ENCODE measurements around the gene PSAP. TPM values are rescaled to one million over a fixed set of nuclear protein-coding genes. Genes with fewer than 3 reads are reported as not detected.

The PSAP gene
- total RNA-seq, 2 donors from 2014 or later, result 1,144 to 1,344 TPM

GRCh38 chr10:71789871-71790270, 61.2 kb downstream of the PSAP start:
- no peak overlapping the region for H3K27ac ChIP-seq
- DNase-seq (ENCODE audit: low spot score), result no peak
- H3K9me3 ChIP-seq, result no peaks in the 10 kb centered on the region
- no peaks in the 10 kb centered on the region for H3K27me3 ChIP-seq (replicated peaks; ENCODE audit: insufficient read depth)
- 82% methylated on average over 7 of the region's 10 CpGs for WGBS
- no peaks in the 10 kb centered on the region for H3K36me3 ChIP-seq
- intact Hi-C loops (cut with DNase I), result no loop called here
- H3K4me3 ChIP-seq, result no peak overlapping the region
- no peaks in the 10 kb centered on the region for H3K4me1 ChIP-seq (replicated peaks)
- TF ChIP-seq, protein P1, sequence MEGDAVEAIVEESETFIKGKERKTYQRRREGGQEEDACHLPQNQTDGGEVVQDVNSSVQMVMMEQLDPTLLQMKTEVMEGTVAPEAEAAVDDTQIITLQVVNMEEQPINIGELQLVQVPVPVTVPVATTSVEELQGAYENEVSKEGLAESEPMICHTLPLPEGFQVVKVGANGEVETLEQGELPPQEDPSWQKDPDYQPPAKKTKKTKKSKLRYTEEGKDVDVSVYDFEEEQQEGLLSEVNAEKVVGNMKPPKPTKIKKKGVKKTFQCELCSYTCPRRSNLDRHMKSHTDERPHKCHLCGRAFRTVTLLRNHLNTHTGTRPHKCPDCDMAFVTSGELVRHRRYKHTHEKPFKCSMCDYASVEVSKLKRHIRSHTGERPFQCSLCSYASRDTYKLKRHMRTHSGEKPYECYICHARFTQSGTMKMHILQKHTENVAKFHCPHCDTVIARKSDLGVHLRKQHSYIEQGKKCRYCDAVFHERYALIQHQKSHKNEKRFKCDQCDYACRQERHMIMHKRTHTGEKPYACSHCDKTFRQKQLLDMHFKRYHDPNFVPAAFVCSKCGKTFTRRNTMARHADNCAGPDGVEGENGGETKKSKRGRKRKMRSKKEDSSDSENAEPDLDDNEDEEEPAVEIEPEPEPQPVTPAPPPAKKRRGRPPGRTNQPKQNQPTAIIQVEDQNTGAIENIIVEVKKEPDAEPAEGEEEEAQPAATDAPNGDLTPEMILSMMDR (IDR thresholded peaks at IDR 0.05), result no peak
- TF ChIP-seq POLR2AphosphoS5 (IDR thresholded peaks at IDR 0.05), result no peak
- TF ChIP-seq POLR2A (IDR thresholded peaks at IDR 0.05), result no peak

- WGBS, result 80% methylated on average over 8 of the region's 8 CpGs
- intact Hi-C loops (cut with DNase I), result no loop called here
Measured at GRCh38 chr10:71788954-71789353, 62.1 kb downstream of the PSAP start.

DNA sequence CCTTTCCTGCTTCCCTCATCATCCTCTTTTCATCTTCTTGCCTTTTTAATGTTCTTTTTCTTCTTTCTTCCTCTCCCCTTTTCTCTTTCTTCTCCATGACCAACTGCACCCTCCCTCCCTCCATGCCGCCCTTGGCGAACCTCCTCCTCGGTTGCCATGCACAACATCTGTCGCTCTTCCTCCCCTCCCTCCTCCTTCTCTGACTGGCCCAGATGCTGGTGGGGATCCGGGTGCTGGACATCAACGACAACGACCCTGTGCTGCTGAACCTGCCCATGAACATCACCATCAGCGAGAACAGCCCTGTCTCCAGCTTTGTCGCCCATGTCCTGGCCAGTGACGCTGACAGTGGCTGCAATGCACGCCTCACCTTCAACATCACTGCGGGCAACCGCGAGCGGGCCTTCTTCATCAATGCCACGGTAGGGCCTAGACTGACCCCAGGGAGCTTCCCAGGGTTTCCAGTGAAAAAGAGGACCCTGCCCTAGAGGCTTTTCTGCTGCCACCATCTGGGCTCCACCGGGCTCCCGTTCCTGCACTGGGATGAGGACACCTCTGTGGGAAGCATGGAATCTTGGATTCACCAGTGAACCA, 66.3 kb downstream of the PSAP start:
- H3K9me3 ChIP-seq, result no peaks in the 10 kb centered on the region
- WGBS, result 90% methylated on average over 17 of the region's 18 CpGs
- H3K27me3 ChIP-seq (replicated peaks; ENCODE audit: insufficient read depth), result no peaks in the 10 kb centered on the region
- no peak overlapping the region for H3K27ac ChIP-seq
- TF ChIP-seq POLR2A (IDR thresholded peaks at IDR 0.05) (no peak), POLR2AphosphoS5 (IDR thresholded peaks at IDR 0.05) (no peak)
- TF ChIP-seq, protein P1 (IDR thresholded peaks at IDR 0.05), result no peak
- H3K4me1 ChIP-seq (replicated peaks), result no peaks in the 10 kb centered on the region
- no peaks in the 10 kb centered on the region for H3K36me3 ChIP-seq
- no peak for DNase-seq (ENCODE audit: low spot score)
- H3K4me3 ChIP-seq, result no peak overlapping the region
- intact Hi-C loops (cut with DNase I), result no loop called here

More at GRCh38 chr10:71788954-71789353, 62.1 kb downstream of the PSAP start:
- no peaks in the 10 kb centered on the region for H3K27me3 ChIP-seq (replicated peaks; ENCODE audit: insufficient read depth)
- H3K27ac ChIP-seq, result no peak overlapping the region
- H3K36me3 ChIP-seq, result no peaks in the 10 kb centered on the region
- no peak overlapping the region for H3K4me3 ChIP-seq
- no peaks in the 10 kb centered on the region for H3K9me3 ChIP-seq
- TF ChIP-seq POLR2A (IDR thresholded peaks at IDR 0.05), result no peak
- TF ChIP-seq, protein P1 (IDR thresholded peaks at IDR 0.05), result no peak
- TF ChIP-seq POLR2AphosphoS5 (IDR thresholded peaks at IDR 0.05), result no peak
- no peak for DNase-seq (ENCODE audit: low spot score)
- H3K4me1 ChIP-seq (replicated peaks), result no peaks in the 10 kb centered on the region

DNA sequence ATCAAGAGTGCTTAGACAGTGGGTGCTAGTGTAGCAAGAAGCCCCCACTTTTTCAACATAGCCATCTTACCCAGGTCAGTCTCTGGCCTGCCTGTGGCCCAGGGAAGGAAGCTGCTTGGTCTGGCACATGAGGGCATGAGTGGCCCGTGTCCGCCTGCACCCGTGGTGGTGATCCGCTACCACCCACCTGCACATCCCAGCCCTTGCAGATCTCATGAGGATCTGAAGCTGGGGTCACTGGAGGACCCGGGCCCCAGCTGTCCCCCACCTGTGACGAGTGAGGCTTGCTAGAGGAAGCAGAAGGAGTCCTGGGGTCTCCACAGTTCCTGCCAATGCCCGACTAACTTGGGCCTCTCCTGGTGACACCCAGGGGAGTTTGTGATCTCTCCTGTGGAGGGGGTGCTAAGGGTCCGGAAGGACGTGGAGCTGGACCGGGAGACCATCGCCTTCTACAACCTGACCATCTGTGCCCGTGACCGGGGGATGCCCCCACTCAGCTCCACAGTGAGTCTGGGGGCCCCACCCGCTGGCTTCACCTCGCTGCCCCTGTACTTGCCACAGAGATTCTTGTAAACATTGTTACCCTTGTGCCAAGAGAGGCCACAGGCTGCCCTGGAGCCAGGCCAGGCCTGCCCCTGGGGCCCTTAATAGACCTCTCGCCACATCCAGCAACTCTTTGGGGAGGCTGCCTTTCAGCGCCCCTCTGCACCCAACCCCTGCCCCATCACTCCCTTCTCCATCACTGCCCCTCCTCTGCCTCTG, 67.0 kb downstream of the PSAP start:
- H3K4me3 ChIP-seq, result no peak overlapping the region
- TF ChIP-seq, protein P1 (IDR thresholded peaks at IDR 0.05), result no peak
- TF ChIP-seq POLR2AphosphoS5 (IDR thresholded peaks at IDR 0.05) (no peak), POLR2A (IDR thresholded peaks at IDR 0.05) (no peak)
- intact Hi-C loops (cut with DNase I), result no loop called here
- no peaks in the 10 kb centered on the region for H3K36me3 ChIP-seq
- no peak overlapping the region for H3K27ac ChIP-seq
- H3K4me1 ChIP-seq (replicated peaks), result no peaks in the 10 kb centered on the region
- WGBS, result 81% methylated on average over 17 of the region's 17 CpGs
- no peaks in the 10 kb centered on the region for H3K9me3 ChIP-seq
- H3K27me3 ChIP-seq (replicated peaks; ENCODE audit: insufficient read depth), result no peaks in the 10 kb centered on the region
- no peak for DNase-seq (ENCODE audit: low spot score)

Measured in prostate gland (tissue), 2 donors.